GM12864 (cell line): ENCODE data around the gene RNF141.

Source experiments
- DNase-seq: peaks from one replicate; pipeline ENCODE4 v3.0.0-alpha.2; 2011; ENCODE audit warnings: low read depth
- H3K4me3 ChIP-seq: 2 replicates; pipeline ENCODE4 v1.5.1; 2011; ENCODE audit warnings: mild to moderate bottlenecking, low read depth, low read length, control low read depth
- TF ChIP-seq, protein P1 (sequence below): IDR thresholded peaks from 2 replicates; pipeline ENCODE4 v1.5.1; 2011; ENCODE audit warnings: low read depth, mild to moderate bottlenecking, moderate library complexity, low read length, control low read depth, inconsistent platforms; ENCODE audit errors: missing control alignments

Gene RNF141

DNA sequence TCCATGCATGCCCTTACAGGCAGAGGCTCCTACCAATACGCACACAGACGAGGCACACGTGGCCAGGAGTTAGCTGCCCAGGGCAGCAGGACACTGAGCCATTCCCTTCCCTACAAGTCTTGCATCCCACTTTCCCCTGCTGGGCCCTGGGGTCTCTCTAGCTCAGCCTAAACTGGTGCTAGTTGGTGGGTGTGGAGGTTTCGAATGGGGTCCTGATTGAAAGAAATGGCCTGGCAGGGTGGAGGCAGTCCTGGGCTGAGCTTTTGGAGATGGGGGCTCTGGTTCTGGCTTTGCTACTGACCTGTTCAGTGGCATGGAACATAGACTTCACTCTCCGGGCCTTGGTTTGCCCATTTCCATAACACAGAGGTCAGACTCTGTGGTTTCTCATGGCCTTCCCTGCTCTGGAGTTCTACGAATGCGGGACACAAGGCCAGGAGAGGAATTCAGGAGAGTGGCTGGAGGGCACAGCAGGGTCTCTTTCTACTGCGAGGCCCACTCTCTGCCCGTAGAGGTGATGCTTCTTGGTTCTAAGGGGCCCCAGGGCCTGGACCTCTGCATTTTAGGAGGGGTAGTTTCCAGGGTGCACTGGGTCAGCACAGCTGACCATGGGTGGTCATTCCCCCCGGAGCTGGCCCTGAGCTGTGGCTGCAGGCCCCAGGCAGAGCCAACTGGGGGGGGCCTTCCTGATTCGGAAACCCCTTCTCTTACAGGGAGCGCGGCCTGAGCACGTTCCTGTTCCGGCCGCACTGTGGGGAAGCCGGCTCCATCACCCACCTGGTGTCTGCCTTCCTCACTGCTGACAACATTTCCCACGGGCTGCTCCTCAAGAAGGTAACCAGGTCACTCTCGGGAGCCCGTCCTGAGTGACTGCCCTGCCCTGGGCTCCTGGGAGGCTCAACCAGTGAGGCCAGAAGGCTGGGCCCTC, 40.0 kb downstream of the RNF141 start:
- no peak overlapping the region for H3K4me3 ChIP-seq
- DNase-seq, result no peak
- TF ChIP-seq, protein P1, sequence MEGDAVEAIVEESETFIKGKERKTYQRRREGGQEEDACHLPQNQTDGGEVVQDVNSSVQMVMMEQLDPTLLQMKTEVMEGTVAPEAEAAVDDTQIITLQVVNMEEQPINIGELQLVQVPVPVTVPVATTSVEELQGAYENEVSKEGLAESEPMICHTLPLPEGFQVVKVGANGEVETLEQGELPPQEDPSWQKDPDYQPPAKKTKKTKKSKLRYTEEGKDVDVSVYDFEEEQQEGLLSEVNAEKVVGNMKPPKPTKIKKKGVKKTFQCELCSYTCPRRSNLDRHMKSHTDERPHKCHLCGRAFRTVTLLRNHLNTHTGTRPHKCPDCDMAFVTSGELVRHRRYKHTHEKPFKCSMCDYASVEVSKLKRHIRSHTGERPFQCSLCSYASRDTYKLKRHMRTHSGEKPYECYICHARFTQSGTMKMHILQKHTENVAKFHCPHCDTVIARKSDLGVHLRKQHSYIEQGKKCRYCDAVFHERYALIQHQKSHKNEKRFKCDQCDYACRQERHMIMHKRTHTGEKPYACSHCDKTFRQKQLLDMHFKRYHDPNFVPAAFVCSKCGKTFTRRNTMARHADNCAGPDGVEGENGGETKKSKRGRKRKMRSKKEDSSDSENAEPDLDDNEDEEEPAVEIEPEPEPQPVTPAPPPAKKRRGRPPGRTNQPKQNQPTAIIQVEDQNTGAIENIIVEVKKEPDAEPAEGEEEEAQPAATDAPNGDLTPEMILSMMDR, result no peak

DNA sequence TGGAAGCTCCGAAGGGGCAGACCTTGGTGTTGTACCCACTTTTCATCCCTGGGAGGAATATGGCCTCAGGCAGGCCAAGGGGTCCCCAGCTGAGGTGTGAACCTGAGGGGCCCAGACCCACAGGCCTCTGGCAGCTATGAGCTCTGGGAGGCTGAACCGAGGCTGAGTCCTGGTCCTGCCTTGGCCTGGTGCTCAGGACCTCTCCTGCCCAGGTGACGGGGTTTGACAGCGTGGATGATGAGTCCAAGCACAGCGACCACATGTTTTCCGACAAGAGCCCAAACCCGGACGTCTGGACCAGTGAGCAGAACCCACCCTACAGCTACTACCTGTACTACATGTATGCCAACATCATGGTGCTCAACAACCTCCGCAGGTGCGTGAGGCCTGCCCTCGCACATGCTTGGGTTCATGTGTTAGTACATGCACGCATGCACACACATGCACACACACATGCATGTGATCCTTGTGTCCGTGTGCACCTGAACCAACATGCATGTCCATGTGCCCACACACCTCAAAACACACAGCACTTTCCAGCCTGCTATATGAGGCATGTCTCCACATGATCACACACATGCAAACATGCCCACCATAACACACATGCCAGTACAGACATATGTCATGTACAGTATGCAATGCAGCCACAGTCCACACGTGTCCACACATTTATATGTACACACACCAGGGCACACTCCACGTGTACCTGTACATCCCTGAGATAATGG, 40.9 kb downstream of the RNF141 start:
- DNase-seq, result no peak
- H3K4me3 ChIP-seq, result no peak overlapping the region
- TF ChIP-seq, protein P1, result no peak

DNA sequence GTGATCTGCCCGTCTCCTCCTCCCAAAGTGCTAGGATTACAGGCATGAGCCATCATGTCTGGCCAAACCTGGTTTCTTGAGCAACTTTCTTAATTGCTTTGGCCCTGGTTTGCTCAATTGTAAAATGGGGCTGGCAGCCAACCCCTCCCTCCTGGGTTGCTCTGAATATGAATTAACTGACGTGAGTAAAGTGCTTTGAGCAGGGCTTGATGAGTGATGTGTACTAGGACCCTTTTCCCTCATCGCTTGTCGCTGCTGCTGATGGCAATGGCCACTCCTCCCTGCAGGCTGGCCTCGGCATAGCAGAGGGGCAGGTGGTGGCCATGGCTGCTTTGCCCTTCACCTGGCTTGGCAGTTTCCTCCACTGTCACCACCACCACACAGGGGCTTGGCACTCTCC, 41.5 kb downstream of the RNF141 start:
- DNase-seq, result no peak
- TF ChIP-seq, protein P1, result no peak
- no peak overlapping the region for H3K4me3 ChIP-seq

DNA sequence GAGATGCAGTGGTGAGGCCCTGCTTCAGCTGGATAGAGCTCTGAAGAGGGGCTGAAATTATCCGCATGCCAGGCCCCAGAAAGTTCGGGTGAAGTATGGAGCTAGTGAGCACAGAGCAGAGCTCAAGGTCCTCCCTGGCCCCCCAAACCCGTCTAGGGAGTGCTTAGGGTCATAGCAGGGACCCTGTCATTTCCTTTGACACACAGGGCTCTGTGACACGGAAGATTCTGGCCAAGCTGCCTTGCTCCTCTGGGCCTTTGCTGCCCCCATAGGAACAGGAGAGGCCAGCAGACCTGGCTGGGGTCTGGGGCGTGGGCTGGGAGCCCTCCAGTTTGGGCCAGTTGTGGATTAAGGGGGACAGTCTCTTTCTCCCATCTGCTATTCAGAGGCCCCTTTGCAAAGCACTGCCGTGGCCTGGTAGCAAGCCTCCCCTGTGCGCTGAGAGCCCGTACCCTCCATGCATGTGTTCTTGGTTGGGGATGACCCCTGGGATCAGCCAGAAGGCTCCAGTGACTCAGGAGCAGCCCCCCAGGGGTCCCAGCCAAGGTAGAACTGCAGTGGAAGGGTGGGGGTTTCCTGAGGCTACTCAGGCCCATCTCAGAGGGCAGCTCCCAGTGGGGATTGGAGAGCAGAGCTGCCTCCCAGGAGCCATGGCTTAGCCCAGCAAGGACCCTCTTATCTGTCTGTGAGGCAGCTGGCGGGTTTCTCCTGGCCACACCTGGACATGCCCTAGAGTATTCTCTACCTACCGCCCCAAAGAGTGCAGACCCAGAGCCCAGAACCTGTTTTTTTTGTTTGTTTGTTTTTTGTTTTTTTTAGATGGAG, 42.3 kb downstream of the RNF141 start:
- no peak overlapping the region for H3K4me3 ChIP-seq
- TF ChIP-seq, protein P1, result no peak
- DNase-seq, result no peak

DNA sequence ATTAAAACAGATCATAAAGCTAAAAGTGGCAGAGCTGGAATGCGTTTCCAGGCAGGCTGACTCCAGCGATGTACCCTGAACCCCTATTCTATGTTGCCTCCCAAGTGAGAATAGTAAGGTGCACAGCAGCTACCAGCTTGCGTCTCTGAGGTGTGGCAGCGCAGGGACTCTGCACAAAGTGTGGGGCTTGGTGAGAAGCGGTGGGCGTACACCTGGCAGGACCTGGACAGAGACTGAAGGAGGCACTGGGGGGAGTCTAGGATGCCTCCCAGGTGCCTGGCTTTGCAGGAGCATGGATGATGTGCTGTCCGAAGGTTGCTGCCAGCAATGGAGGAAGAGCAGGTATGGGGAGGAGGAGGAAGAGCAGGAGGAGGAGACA, 43.0 kb downstream of the RNF141 start:
- DNase-seq, result no peak
- TF ChIP-seq, protein P1, result no peak
- H3K4me3 ChIP-seq, result no peak overlapping the region

DNA sequence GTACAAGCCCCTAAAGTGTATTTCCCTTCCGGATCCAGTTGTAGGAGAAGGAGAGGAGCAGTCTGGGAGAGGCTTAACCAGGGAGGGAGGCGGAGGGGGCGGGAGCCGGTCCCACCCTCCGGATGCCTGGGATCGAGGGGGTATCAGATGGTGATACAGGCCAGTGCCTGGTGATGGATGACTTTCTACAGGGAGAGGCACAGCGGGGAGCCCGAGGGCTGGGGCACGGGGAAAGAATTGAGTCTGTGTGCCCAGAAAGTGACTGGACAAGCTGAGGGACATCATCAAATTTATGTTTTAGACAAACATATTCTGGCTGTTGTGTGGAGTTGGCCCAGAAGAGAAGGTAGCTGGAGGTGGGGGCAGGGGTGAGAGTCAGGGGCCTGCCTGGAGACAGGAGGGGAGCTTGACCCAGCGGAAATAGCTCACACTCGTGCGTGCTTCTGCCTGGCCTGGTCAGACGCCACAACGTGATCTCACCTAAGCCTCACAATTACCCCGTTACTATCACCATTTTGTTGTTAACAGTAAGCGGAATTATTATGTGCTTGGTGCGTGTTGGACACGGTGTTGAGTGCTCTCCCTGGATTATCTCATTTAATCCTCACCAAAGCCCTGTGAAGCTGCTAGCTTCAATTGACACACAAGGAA, 43.5 kb downstream of the RNF141 start:
- TF ChIP-seq, protein P1, result no peak
- DNase-seq, result no peak
- no peak overlapping the region for H3K4me3 ChIP-seq
